ENCODE results near the gene NFKBIA.
A peak's percentile ranks its signal among the peaks of the same experiment; 100 is the strongest.
"Not testable (repeated sequence)": the region's sequence is repeated elsewhere in the genome, so short reads cannot be mapped to it uniquely, and the experiment has no call there.

Gene NFKBIA

GRCh38 chr14:35404449-35405303, at the start of gene NFKBIA:
NFKBIA (minus strand) TSS chr14:35404749; CDS start chr14:35404644, 105 bp downstream.
- DNase-seq (ENCODE audit: low read depth in 2 of 2): peak; percentile 91 to 96

GRCh38 chr14:35446450-35446849, 41.9 kb upstream of the NFKBIA start:
- DNase-seq (ENCODE audit: low read depth in 2 of 2): no peak

GRCh38 chr14:35444104-35444503, 39.6 kb upstream of the NFKBIA start:
- no peak for DNase-seq (ENCODE audit: low read depth in 2 of 2)

- DNase-seq (ENCODE audit: low read depth in 2 of 2): no peak
Observed at GRCh38 chr14:35441160-35441559, 36.6 kb upstream of the NFKBIA start.

GRCh38 chr14:35438910-35439713, 34.6 kb upstream of the NFKBIA start:
- DNase-seq (ENCODE audit: low read depth in 2 of 2): no peak

- not testable (repeated sequence) for DNase-seq (ENCODE audit: low read depth in 2 of 2)
Observed at GRCh38 chr14:35438492-35438891, 33.9 kb upstream of the NFKBIA start.

- DNase-seq (ENCODE audit: low read depth in 2 of 2): no peak
Observed at GRCh38 chr14:35435177-35435576, 30.6 kb upstream of the NFKBIA start.

GRCh38 chr14:35433826-35434225, 29.3 kb upstream of the NFKBIA start:
- DNase-seq (ENCODE audit: low read depth in 2 of 2): no peak

- no peak for DNase-seq (ENCODE audit: low read depth in 2 of 2)
Observed at GRCh38 chr14:35430459-35431199, 26.1 kb upstream of the NFKBIA start.

- no peak for DNase-seq (ENCODE audit: low read depth in 2 of 2)
Observed at GRCh38 chr14:35429951-35430350, 25.4 kb upstream of the NFKBIA start.

GRCh38 chr14:35425850-35426249, 21.3 kb upstream of the NFKBIA start:
- no peak for DNase-seq (ENCODE audit: low read depth in 2 of 2)

- DNase-seq (ENCODE audit: low read depth in 2 of 2): no peak
Observed at GRCh38 chr14:35423621-35424020, 19.1 kb upstream of the NFKBIA start.

GRCh38 chr14:35420036-35420811, 15.7 kb upstream of the NFKBIA start:
- no peak for DNase-seq (ENCODE audit: low read depth in 2 of 2)

GRCh38 chr14:35419429-35419841, 14.9 kb upstream of the NFKBIA start:
- DNase-seq (ENCODE audit: low read depth in 2 of 2): no peak

- no peak for DNase-seq (ENCODE audit: low read depth in 2 of 2)
Observed at GRCh38 chr14:35418093-35418492, 13.5 kb upstream of the NFKBIA start.

- peak in 1 of 2 donors; percentile 39 for DNase-seq (ENCODE audit: low read depth in 2 of 2)
Observed at GRCh38 chr14:35416108-35416750, 11.7 kb upstream of the NFKBIA start.

GRCh38 chr14:35414365-35414764, 9.8 kb upstream of the NFKBIA start:
- DNase-seq (ENCODE audit: low read depth in 2 of 2): no peak

- no peak for DNase-seq (ENCODE audit: low read depth in 2 of 2)
Observed at GRCh38 chr14:35412272-35413056, 7.9 kb upstream of the NFKBIA start.

- no peak for DNase-seq (ENCODE audit: low read depth in 2 of 2)
Observed at GRCh38 chr14:35410858-35411257, 6.3 kb upstream of the NFKBIA start.

GRCh38 chr14:35409595-35409994, 5.0 kb upstream of the NFKBIA start:
- DNase-seq (ENCODE audit: low read depth in 2 of 2): no peak

Measured in stimulated activated CD4-positive, alpha-beta T cell treated with anti-CD3 and anti-CD28 coated beads, Interleukin-1b, Interleukin-23, amount 100 ng/mL, for 1 hour (primary cell).